B cell (primary cell): ENCODE results near the gene BPIFB3.

Experiments used
- EZH2 ChIP-seq: IDR thresholded peaks from 2 replicates; pipeline ENCODE4 v1.6.1; 2012; ENCODE audit warnings: borderline replicate concordance, low read depth, mild to moderate bottlenecking, moderate library complexity, low read length; ENCODE audit not compliant: insufficient read depth, poor library complexity, severe bottlenecking
- TF ChIP-seq, protein P1 (sequence below): fragments of 200-600 bp; IDR thresholded peaks from one replicate; pipeline ENCODE4 v1.8.0; 2022; ENCODE audit warnings: antibody characterized with exemption, mild to moderate bottlenecking

DNA sequence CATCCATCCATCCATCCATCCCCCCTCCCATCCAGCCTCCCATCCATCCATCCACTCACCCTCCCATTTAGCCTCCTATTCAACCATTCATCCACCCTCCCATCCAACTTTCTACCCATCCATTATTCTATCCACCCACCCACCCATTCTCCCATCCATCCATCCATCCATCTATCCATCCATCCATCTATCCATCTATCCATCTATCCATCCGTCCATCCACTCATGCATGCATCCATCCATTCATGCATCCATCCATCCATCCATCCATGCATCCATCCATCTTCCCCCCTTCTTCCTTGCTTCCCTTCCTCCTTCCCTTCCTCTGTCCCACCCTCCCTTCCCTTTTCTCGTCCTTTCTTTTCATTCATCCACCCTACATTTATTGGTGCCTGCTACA, 21.0 kb downstream of the BPIFB3 start:
- TF ChIP-seq, protein P1, sequence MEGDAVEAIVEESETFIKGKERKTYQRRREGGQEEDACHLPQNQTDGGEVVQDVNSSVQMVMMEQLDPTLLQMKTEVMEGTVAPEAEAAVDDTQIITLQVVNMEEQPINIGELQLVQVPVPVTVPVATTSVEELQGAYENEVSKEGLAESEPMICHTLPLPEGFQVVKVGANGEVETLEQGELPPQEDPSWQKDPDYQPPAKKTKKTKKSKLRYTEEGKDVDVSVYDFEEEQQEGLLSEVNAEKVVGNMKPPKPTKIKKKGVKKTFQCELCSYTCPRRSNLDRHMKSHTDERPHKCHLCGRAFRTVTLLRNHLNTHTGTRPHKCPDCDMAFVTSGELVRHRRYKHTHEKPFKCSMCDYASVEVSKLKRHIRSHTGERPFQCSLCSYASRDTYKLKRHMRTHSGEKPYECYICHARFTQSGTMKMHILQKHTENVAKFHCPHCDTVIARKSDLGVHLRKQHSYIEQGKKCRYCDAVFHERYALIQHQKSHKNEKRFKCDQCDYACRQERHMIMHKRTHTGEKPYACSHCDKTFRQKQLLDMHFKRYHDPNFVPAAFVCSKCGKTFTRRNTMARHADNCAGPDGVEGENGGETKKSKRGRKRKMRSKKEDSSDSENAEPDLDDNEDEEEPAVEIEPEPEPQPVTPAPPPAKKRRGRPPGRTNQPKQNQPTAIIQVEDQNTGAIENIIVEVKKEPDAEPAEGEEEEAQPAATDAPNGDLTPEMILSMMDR = no peak
- TF ChIP-seq EZH2 = no peak
